Measurements from ENCODE around the gene IFI16. TPM values are rescaled to one million over a fixed set of nuclear protein-coding genes. Genes with fewer than 3 reads are reported as not detected.

IFI16 gene
- total and polyA plus RNA-seq, 10 of the 15 experiments (the other 5 are each of a cell fraction or from before 2014, with no cell fraction given): 120 to 375 (median 188) TPM

- TF ChIP-seq ZNF687 (IDR thresholded peaks at IDR 0.05) (peak; percentile 52; the same call in 1 of the 2 replicates), SUZ12 (IDR thresholded peaks at IDR 0.05; ENCODE audit: unreplicated experiment) (no peak), RUNX3 (IDR thresholded peaks at IDR 0.05; ENCODE audit: low read length) (peak; percentile 64), CHD2 (IDR thresholded peaks at IDR 0.05; ENCODE audit: borderline replicate concordance, low read depth, low read length) (0 out of 2 replicates have a peak, but pooled peaks have one; percentile 15), HDAC6 (IDR thresholded peaks at IDR 0.05; ENCODE audit: unreplicated experiment) (no peak), MTA2 (IDR thresholded peaks at IDR 0.05; ENCODE audit: low read depth) (no peak), ZNF592 (IDR thresholded peaks at IDR 0.05) (no peak), DPF2 (IDR thresholded peaks at IDR 0.05) (no peak), NKRF (conservative IDR thresholded peaks at IDR 0.05) (no peak), ZBTB11 (CRISPR knock-in tag; IDR thresholded peaks at IDR 0.05) (no peak), POU2F2 (IDR thresholded peaks at IDR 0.05; ENCODE audit: borderline replicate concordance, low read depth, low read length) (peak; percentile 89), ATF7 (IDR thresholded peaks at IDR 0.05; ENCODE audit: low read depth) (peak; percentile 20; the same call in 1 of the 2 replicates), STAT3 (IDR thresholded peaks at IDR 0.05; ENCODE audit: low read depth, low read length) (peak; percentile 91), POLR2AphosphoS2 (IDR thresholded peaks at IDR 0.05; ENCODE audit: low read depth, low read length) (peak; percentile 81), SIX5 (IDR thresholded peaks at IDR 0.05; ENCODE audit: low read depth, low read length, severe bottlenecking) (no peak), LARP7 (IDR thresholded peaks at IDR 0.05) (no peak)
Measured at GRCh38 chr1:159009704-159010361, at the start of gene IFI16 (continued).
